ENCODE measurements around the gene EFCAB8. TPM values are rescaled to one million over a fixed set of nuclear protein-coding genes. Genes with fewer than 3 reads are reported as not detected.

Gene EFCAB8, protein sequence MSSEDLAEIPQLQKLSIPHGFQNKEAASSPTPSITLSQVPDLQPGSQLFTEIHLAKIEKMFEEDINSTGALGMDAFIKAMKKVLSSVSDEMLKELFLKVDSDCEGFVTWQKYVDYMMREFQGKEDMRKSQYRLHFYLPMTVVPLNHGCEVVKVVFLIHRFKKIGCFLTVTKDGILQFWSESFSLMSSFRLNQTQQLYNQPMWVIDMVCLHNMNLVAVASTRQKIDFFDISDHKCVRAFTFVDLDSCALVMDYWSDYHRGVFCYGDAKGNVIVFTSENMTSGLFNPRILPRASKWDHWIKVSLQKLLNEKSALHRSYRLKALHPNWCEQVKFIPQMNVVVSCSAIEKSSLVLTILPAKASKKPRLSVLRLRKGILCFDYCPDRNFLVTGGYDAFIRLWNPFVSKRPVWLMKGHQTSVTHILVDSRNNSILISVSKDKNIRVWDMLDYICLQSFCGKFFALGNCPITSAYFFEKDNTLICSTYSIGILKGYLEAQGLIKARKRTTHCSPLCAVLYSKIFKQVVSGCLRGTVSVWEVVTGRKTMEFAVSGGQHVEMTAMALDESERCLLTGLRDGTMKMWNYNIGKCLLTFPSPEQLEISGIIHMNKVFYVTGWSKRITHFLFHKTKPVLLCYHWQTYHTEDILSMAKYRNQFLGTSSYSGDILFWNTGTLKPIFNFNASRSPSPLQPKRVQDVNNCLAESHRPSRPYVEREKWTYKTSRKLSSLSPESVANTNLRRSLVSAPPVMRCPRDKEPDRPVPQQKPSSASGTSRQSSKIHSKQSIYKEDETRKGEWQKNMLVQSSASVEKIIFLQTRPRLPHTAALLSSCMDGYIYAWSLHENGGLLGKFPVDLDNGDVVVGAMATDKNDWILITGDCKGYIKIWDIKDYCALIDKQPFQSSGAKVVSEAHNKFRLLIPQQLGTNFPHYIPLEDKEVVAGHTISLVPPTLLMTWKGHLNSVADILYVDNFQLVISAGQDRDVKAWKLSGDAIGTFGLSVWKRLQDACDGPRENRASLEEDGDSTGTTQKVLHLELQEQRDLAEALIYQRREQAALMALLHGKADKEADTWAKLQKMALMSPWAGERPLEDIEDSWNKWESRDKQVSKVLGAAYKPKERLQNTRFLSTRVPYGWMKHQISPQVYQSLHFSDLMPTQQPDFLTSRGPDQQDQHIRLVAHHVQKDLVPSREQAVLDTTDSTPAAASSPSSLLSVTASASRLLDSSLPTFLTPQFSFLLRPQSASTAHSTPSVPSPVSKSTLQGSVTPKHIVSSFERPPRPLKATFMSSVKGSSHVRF
- total RNA-seq (2022; extraction: Qiagen RNA extraction; ENCODE audit: low read depth) = not detected in 5 replicates

DNA sequence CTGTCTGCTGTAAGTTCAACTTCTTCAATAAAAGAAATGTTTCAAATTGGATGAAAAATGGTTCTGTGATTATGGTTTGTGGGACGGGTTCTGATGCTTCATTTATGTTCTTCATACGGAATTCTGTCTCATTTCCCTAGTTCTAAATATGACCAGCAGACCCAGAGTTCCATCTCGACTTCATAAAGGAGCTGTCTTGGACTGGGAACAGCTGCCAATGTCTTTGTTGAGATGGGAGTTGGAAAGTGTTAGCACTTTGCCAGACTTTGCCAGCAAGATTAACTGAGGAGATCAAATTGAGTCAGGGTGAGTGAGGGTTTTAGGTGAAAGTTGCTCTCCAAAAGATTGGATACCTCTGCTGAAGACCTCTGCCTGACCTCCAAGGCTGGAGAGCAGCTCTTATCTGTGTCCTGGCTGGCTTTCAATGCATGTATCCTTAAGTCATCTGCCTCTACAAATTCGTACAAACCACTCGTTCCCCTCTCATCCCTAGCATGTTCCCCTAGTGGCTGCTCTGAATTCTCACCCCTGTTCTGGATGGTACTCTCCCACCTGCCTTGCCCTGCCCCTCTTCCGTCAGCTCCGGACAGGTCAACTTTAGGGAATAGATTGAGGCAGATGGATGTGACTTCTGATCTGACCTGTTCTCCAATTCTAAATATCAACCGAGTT lies at the start of gene EFCAB8:
Gene EFCAB8, plus strand, starts transcription at position 223 of the 672 bp plus-strand sequence. CDS start 4,870 bp downstream, outside the sequence.

DNA sequence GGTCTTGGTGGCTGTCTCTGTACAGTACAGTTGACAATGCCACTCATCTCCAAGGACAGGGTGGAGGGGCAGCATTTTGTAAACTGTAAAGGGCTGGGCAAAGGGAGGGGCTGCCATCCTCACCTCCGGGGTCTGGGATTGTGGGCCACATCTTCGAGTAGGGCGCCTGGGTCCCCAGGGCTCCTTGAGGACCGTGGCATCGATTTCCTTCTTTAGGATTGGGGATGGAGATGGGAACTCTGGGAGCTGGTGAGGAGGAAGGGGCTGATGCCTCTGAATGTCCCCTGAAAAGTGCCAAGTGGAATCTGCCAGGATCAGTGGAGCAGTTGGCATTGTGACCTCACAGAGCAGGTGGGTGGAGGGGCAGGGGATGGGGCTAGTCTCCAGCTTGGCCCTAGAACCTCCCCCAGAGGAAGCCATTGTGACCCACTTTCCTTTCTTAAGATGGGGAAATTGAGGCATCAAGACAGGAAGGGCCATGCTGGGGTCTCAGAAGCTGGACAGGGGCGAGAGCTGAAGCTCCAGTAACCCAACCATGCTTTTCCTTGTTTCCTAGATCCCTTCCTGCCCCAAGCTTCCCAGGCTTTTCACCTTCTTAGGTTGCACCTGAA lies 145.5 kb downstream of the EFCAB8 start, which contains the start of gene SUN5:
Gene SUN5, minus strand, starts transcription at position 293 of the 611 bp plus-strand sequence. Its CDS starts 93 bp downstream, at position 200.

GRCh38 chr20:33007376-33008335 lies 148.9 kb downstream of the EFCAB8 start, which contains the start of gene BPIFB2:
BPIFB2 (plus strand) TSS chr20:33007704; CDS start chr20:33008575, 871 bp downstream.

Other genes starting within 250 kb of the EFCAB8 start
- gene C20orf203, start 185.0 kb upstream of the EFCAB8 start, total RNA-seq (2022; extraction: Qiagen RNA extraction; ENCODE audit: low read depth) = not detected in 5 replicates
- gene COMMD7, start 115.5 kb upstream of the EFCAB8 start, total RNA-seq (2022; extraction: Qiagen RNA extraction; ENCODE audit: low read depth) = 55.2 to 63.7 TPM (median 59.6 TPM) in 5 replicates
- 3.9 to 5.2 TPM (median 4.6 TPM) in 5 replicates for gene DNMT3B, start 96.5 kb upstream of the EFCAB8 start, total RNA-seq (2022; extraction: Qiagen RNA extraction; ENCODE audit: low read depth)
- gene MAPRE1, start 39.0 kb upstream of the EFCAB8 start, total RNA-seq (2022; extraction: Qiagen RNA extraction; ENCODE audit: low read depth) = 138 to 168 TPM (median 146 TPM) in 5 replicates
- gene SUN5, start 145.5 kb downstream of the EFCAB8 start, total RNA-seq (2022; extraction: Qiagen RNA extraction; ENCODE audit: low read depth) = not detected in 5 replicates
- not detected in 5 replicates for gene BPIFB2, start 148.8 kb downstream of the EFCAB8 start, total RNA-seq (2022; extraction: Qiagen RNA extraction; ENCODE audit: low read depth)
- gene BPIFB6, start 172.7 kb downstream of the EFCAB8 start, total RNA-seq (2022; extraction: Qiagen RNA extraction; ENCODE audit: low read depth) = not detected in 5 replicates
- not detected in 5 replicates for gene BPIFB3, start 195.0 kb downstream of the EFCAB8 start, total RNA-seq (2022; extraction: Qiagen RNA extraction; ENCODE audit: low read depth)
- gene BPIFB4, start 220.7 kb downstream of the EFCAB8 start, total RNA-seq (2022; extraction: Qiagen RNA extraction; ENCODE audit: low read depth) = not detected in 5 replicates

Measured in A549 treated with CpdA at 1 μM for 4 hours (cell line).